WERI-Rb-1 (cell line): ENCODE measurements around the gene RELL1.

ENCODE experiments used
- DNase-seq: peaks from one replicate; pipeline ENCODE4 v3.0.0-alpha.2; 2020
- H3K27ac ChIP-seq: fragments of 250-450 bp; sonication (Bioruptor Pico); 2 replicates; pipeline ENCODE4 v1.5.1; 2020; ENCODE audit warnings: mild to moderate bottlenecking, moderate library complexity
- H3K27me3 ChIP-seq: fragments of 250-450 bp; sonication (Bioruptor Pico); 2 replicates; pipeline ENCODE4 v1.5.1; 2021; ENCODE audit warnings: mild to moderate bottlenecking, low read depth, moderate library complexity; ENCODE audit not compliant: insufficient read depth, severe bottlenecking
- H3K36me3 ChIP-seq: fragments of 250-450 bp; sonication (Bioruptor Pico); 2 replicates; pipeline ENCODE4 v1.5.1; 2020; ENCODE audit warnings: mild to moderate bottlenecking, moderate library complexity
- H3K4me3 ChIP-seq: 2 replicates; pipeline ENCODE4 v1.5.1; 2011; ENCODE audit warnings: low read depth, mild to moderate bottlenecking, control low read depth, low read length
- H3K9me3 ChIP-seq: fragments of 250-450 bp; sonication (Bioruptor Pico); 2 replicates; pipeline ENCODE4 v1.5.1; 2021; ENCODE audit warnings: mild to moderate bottlenecking, moderate library complexity; ENCODE audit not compliant: severe bottlenecking
- TF ChIP-seq, protein P1 (sequence below): IDR thresholded peaks from 2 replicates; pipeline ENCODE4 v1.5.1; 2011; ENCODE audit warnings: low read depth, mild to moderate bottlenecking, control low read depth, inconsistent platforms, low read length

RELL1 gene

DNA sequence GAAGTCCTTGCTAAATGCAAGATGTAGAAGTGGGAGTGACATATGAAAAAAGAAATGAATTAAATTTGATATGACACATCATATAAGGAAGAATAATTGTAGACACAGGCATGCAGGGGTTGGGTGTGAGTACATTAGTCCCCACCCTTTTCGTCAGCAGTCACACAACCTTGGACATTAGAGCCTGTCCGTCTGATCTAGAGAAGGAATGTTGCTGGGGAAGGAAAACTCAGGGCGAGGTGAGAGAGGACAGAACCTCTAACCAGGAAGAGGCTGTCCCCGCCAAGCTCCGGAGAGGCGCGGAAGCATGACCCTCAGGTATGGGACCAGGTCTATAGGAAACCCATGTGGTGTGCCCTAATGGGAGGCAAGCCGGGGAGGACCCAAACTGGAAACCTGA is 102.1 kb downstream of the RELL1 start:
- DNase-seq, result no peak
- TF ChIP-seq, protein P1, sequence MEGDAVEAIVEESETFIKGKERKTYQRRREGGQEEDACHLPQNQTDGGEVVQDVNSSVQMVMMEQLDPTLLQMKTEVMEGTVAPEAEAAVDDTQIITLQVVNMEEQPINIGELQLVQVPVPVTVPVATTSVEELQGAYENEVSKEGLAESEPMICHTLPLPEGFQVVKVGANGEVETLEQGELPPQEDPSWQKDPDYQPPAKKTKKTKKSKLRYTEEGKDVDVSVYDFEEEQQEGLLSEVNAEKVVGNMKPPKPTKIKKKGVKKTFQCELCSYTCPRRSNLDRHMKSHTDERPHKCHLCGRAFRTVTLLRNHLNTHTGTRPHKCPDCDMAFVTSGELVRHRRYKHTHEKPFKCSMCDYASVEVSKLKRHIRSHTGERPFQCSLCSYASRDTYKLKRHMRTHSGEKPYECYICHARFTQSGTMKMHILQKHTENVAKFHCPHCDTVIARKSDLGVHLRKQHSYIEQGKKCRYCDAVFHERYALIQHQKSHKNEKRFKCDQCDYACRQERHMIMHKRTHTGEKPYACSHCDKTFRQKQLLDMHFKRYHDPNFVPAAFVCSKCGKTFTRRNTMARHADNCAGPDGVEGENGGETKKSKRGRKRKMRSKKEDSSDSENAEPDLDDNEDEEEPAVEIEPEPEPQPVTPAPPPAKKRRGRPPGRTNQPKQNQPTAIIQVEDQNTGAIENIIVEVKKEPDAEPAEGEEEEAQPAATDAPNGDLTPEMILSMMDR, result no peak
- Histone ChIP-seq H3K27me3 (peaks cover 85% of the 10 kb centered on the region), H3K27ac (no peak overlapping the region), H3K36me3 (no peaks in the 10 kb centered on the region), H3K9me3 (peaks cover 13% of the 10 kb centered on the region), H3K4me3 (no peak overlapping the region)

DNA sequence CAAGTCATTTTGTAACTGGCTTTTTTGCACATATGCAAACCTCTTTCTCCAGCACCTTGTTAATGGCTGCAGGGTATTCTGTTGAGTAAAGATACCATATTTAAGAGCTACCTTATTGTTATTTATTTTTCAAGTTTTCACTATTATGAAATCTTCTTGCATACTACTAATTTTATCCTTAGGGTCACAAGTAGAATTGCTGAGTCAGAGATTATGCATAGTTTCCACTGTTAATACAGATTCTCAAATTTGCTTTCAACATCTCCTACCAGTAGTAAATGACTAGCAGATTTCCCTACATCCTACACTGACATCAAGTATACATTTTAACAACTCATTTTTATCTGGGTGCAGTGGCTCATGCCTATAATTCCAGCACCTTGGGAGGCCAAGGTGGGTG is 112.6 kb downstream of the RELL1 start:
- TF ChIP-seq, protein P1, result no peak
- Histone ChIP-seq H3K27me3 (peaks cover 61% of the 10 kb centered on the region), H3K9me3 (peaks cover under 1% of the 10 kb centered on the region), H3K27ac (no peak overlapping the region), H3K36me3 (no peaks in the 10 kb centered on the region), H3K4me3 (no peak overlapping the region)
- DNase-seq, result no peak

DNA sequence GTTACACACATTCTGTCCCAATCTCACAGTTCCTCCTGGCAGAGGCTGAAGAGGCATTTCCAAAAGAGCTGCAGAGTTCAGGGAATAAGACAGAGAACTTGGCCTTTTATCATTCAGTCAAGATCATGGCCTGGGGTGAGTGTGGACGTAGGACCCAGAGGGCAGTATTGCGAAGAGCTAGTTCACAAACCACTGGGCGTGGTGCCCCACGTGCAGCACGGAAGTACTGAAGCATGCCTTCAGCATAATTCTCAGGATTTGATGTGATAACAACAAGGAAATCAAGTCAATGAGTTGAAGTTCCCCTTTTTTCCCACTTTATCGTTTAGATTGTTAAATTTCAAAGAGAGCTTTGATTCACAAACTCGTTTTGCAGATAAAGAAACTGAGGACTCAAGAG is 117.7 kb downstream of the RELL1 start:
- DNase-seq, result no peak
- Histone ChIP-seq H3K9me3 (peaks cover 1% of the 10 kb centered on the region), H3K27me3 (peaks cover 78% of the 10 kb centered on the region), H3K4me3 (no peak overlapping the region), H3K27ac (no peak overlapping the region), H3K36me3 (no peaks in the 10 kb centered on the region)
- TF ChIP-seq, protein P1, result no peak

DNA sequence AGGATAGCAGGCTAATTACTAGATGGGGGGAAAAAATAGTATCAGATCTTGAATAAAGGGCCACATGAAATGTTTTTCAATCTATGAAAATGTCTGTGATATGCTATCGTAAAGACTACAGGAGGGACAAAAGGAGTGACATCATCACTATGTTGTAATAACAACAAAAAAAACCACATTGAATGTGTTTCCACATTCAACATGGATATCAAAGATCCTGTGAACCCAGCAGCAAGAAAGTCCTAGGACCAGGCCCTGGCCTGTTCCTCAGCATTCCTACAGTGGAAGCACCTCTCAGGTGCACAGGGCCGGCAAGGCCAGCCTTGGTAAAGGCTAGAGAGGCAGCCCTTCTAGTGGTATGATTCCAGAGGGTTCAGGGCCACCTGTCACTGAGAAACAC is 118.3 kb downstream of the RELL1 start:
- Histone ChIP-seq H3K4me3 (no peak overlapping the region), H3K27ac (no peak overlapping the region), H3K36me3 (no peaks in the 10 kb centered on the region), H3K9me3 (peaks cover 4% of the 10 kb centered on the region), H3K27me3 (peaks cover 79% of the 10 kb centered on the region)
- DNase-seq, result no peak
- TF ChIP-seq, protein P1, result no peak

DNA sequence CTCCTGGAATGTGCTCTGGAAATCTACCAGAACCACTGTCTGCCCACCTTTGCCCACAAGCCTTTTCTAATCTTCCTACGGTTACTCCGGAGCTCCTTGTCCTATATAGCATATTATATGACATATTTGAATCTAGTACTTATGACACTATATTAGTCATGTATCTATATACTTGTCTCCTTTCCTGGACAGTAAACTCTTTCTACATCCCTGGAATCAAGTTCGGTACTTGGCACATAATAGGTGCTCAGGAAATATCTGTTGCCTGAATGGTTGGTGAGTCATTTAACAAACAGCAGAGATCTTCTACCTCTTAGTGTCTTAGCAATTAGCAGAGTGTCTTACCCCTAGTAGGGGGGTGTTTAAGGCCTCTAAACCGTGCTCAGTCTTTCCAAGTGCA is 123.6 kb downstream of the RELL1 start:
- Histone ChIP-seq H3K36me3 (no peaks in the 10 kb centered on the region), H3K27me3 (peaks cover 79% of the 10 kb centered on the region), H3K27ac (no peak overlapping the region), H3K4me3 (no peak overlapping the region), H3K9me3 (peaks cover 4% of the 10 kb centered on the region)
- TF ChIP-seq, protein P1, result no peak
- no peak for DNase-seq

DNA sequence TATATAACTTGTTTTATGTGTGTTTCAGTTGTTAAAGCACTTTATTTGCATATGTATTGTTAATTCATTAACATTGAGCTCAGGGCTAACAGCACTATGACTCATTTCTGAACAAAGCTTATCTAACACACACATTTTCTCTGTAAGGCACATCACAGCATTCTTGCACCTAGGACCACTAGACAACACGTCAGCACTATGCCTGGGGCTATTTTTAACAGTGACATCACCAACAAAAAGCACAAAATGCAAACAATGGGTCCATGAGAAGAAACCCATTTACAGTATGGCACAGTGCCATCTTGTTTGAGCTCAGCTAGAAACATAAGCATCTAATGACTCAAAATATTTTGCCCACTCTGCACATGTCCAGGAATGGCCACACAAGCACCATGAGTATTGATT is 124.4 kb downstream of the RELL1 start:
- no peak overlapping the region for H3K27ac ChIP-seq
- DNase-seq, result no peak
- H3K9me3 ChIP-seq, result peaks cover 4% of the 10 kb centered on the region
- H3K4me3 ChIP-seq, result no peak overlapping the region
- peaks cover 80% of the 10 kb centered on the region for H3K27me3 ChIP-seq
- no peaks in the 10 kb centered on the region for H3K36me3 ChIP-seq
- TF ChIP-seq, protein P1, result no peak
